LNCAP (cell line): ENCODE results near the gene CCDC82.

ENCODE experiments used
- CTCF ChIP-seq: fragments of 450-650 bp; IDR thresholded peaks from 2 replicates; pipeline ENCODE4 v1.5.1; 2017; ENCODE audit warnings: mild to moderate bottlenecking

CCDC82 gene

GRCh38 chr11:96384156-96384555 is 5.6 kb downstream of the CCDC82 start:
- no peak for TF ChIP-seq CTCF

GRCh38 chr11:96376796-96377195 is 12.9 kb downstream of the CCDC82 start:
- TF ChIP-seq CTCF = no peak

GRCh38 chr11:96373826-96374225 is 15.9 kb downstream of the CCDC82 start:
- TF ChIP-seq CTCF = no peak

DNA sequence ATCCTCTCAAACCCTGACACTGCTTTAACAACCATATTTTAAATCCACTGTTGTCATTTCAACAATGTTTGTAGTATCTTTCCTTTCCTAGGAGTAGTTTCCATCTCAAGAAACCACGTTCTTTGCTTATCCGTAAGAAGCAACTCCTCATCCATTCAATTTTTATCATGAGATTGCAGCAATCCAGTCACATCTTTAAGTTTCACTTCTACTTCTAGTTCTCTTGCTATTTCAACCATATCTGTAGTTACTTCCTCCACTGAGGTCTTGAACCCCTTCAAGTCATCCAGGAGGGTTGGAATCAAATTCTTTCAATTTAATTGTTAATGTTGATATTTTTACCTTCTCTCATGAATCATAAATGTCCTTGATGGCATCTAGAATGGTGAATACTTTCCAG is 22.4 kb downstream of the CCDC82 start:
- no peak for TF ChIP-seq CTCF

GRCh38 chr11:96366024-96366423 is 23.7 kb downstream of the CCDC82 start:
- TF ChIP-seq CTCF = no peak

DNA sequence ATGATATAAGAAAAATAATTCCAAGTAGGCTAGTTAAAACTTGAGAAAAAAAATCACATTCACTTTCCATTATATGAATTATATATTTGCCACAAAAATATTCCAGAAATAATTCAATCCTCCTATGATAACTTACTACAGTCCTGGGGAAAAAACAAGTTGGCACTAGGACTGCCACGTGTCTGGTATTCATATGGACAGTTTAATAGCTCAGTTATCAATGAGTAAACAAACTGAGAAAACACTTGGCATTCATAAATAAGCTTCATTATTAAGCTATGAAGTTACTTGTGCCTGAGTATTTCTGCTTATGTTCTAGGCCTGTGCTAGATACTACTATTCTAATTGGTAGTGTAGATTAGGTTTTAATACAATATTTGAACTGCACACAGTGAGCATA is 24.2 kb downstream of the CCDC82 start:
- TF ChIP-seq CTCF = no peak

DNA sequence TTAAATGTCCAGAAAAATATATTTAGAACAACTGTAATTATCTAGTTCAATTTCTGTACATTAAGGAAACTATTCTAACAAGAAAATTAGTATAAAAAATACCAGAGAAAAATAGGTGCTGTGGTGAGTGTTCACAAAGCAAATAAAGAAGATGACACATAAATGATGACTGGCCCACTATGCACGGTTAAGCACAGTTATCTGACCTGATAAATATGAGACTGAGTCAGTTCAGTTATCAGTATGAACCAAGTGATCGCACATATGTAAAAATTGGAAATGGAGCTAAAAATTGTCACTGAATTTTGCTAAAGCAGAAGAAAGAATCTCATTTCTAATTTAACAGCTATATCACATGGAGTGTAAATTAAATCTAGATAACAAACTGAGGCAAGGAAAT is 27.9 kb downstream of the CCDC82 start:
- no peak for TF ChIP-seq CTCF

GRCh38 chr11:96358321-96358720 is 31.4 kb downstream of the CCDC82 start:
- TF ChIP-seq CTCF = no peak
